GM23338 (cell line): ENCODE results near the gene TBC1D21. TPM values are rescaled to one million over a fixed set of nuclear protein-coding genes. Genes with fewer than 3 reads are reported as not detected.

Source experiments
- ATAC-seq: fragments of 200-7000 bp; cut with Tn5 transposase; 3 replicates; pipeline ENCODE4 v1.9.1; 2020
- DNase-seq: peaks from one replicate; pipeline ENCODE4 v3.0.0-alpha.2; 2015; ENCODE audit warnings: low spot score
- H2AFZ ChIP-seq: fragments of 200-600 bp; sonication (generic); 2 replicates; pipeline ENCODE4 v1.8.0; 2016; ENCODE audit warnings: antibody characterized with exemption, mild to moderate bottlenecking, moderate library complexity
- H3F3A ChIP-seq: fragments of 200-600 bp; sonication (generic); replicated peaks from 2 replicates; pipeline ENCODE4 v1.8.0; 2017; ENCODE audit warnings: antibody characterized with exemption, mixed run types, low read depth
- H3K27ac ChIP-seq: fragments of 200-600 bp; sonication (generic); 2 replicates; pipeline ENCODE4 v1.6.1; 2016; ENCODE audit warnings: low read depth
- H3K27me3 ChIP-seq: fragments of 200-600 bp; sonication (generic); 2 replicates; pipeline ENCODE4 v1.8.0; 2016; ENCODE audit warnings: mild to moderate bottlenecking, mixed run types, moderate library complexity; ENCODE audit not compliant: insufficient read depth
- H3K36me3 ChIP-seq: fragments of 200-600 bp; sonication (generic); 2 replicates; pipeline ENCODE4 v1.8.0; 2016; ENCODE audit warnings: mild to moderate bottlenecking; ENCODE audit not compliant: insufficient read depth
- H3K4me1 ChIP-seq: fragments of 200-600 bp; sonication (generic); 2 replicates; pipeline ENCODE4 v1.8.0; 2016; ENCODE audit warnings: mild to moderate bottlenecking, moderate library complexity; ENCODE audit not compliant: insufficient read depth
- H3K4me2 ChIP-seq: fragments of 200-600 bp; sonication (generic); 2 replicates; pipeline ENCODE4 v1.7.1; 2017; ENCODE audit warnings: mixed run types
- H3K4me3 ChIP-seq: fragments of 200-600 bp; sonication (generic); 2 replicates; pipeline ENCODE4 v1.6.1; 2016; ENCODE audit warnings: mixed run types
- H3K79me2 ChIP-seq: fragments of 200-600 bp; sonication (generic); replicated peaks from 2 replicates; pipeline ENCODE4 v1.8.0; 2017; ENCODE audit warnings: mild to moderate bottlenecking; ENCODE audit not compliant: insufficient read depth
- H3K9me2 ChIP-seq: fragments of 200-600 bp; sonication (generic); 2 replicates; pipeline ENCODE4 v1.8.0; 2017; ENCODE audit not compliant: insufficient read depth
- H4K20me1 ChIP-seq: fragments of 200-600 bp; sonication (generic); replicated peaks from 2 replicates; pipeline ENCODE4 v1.8.0; 2017; ENCODE audit warnings: mild to moderate bottlenecking; ENCODE audit not compliant: insufficient read depth
- H3K27ac Mint-ChIP-seq: 2 replicates; pipeline ENCODE4 v1.8.0; 2020; ENCODE audit warnings: inconsistent platforms, mild to moderate bottlenecking, moderate library complexity, mixed read lengths
- H3K27me3 Mint-ChIP-seq: 3 replicates; pipeline ENCODE4 v1.8.0; 2022; ENCODE audit warnings: low read depth, mild to moderate bottlenecking, moderate library complexity, mixed read lengths, inconsistent platforms; ENCODE audit not compliant: insufficient read depth, poor library complexity
- H3K36me3 Mint-ChIP-seq: 3 replicates; pipeline ENCODE4 v1.8.0; 2021; ENCODE audit warnings: low read depth, mild to moderate bottlenecking, inconsistent platforms, moderate library complexity, mixed read lengths
- H3K4me1 Mint-ChIP-seq: 3 replicates; pipeline ENCODE4 v1.8.0; 2020; ENCODE audit warnings: mild to moderate bottlenecking, inconsistent platforms, mixed read lengths
- H3K4me3 Mint-ChIP-seq: 3 replicates; pipeline ENCODE4 v1.8.0; 2021; ENCODE audit warnings: moderate library complexity, mild to moderate bottlenecking, inconsistent platforms, mixed read lengths
- H3K9me3 Mint-ChIP-seq: 3 replicates; pipeline ENCODE4 v1.8.0; 2020; ENCODE audit warnings: moderate library complexity, mild to moderate bottlenecking, inconsistent platforms, mixed read lengths
- CREB1 ChIP-seq: fragments of 250-450 bp; sonication (Bioruptor Pico); IDR thresholded peaks from 2 replicates; pipeline ENCODE4 v1.5.0; 2020; ENCODE audit warnings: low read depth, mild to moderate bottlenecking, moderate library complexity
- EZH2 ChIP-seq: fragments of 200-600 bp; sonication (generic); IDR thresholded peaks from one replicate; pipeline ENCODE4 v1.8.0; 2017; ENCODE audit warnings: antibody characterized with exemption, mild to moderate bottlenecking, low read depth; ENCODE audit not compliant: unreplicated experiment
- EZH2phosphoT487 ChIP-seq: fragments of 200-600 bp; sonication (generic); IDR thresholded peaks from one replicate; pipeline ENCODE4 v1.8.1; 2018; ENCODE audit warnings: antibody characterized with exemption; ENCODE audit not compliant: unreplicated experiment
- JUNB ChIP-seq: IDR thresholded peaks from one replicate; pipeline ENCODE4 v1.6.1; 2016; ENCODE audit warnings: antibody characterized with exemption; ENCODE audit not compliant: unreplicated experiment
- NANOG ChIP-seq: IDR thresholded peaks from 2 replicates; pipeline ENCODE4 v1.6.1; 2016; ENCODE audit warnings: antibody characterized with exemption, borderline replicate concordance
- POLR2AphosphoS5 ChIP-seq: IDR thresholded peaks from 2 replicates; pipeline ENCODE4 v1.6.1; 2016; ENCODE audit warnings: antibody characterized with exemption, low read depth
- STAT1 ChIP-seq: IDR thresholded peaks from one replicate; pipeline ENCODE4 v1.6.1; 2016; ENCODE audit warnings: antibody characterized with exemption; ENCODE audit not compliant: unreplicated experiment
- ZNF331 ChIP-seq: fragments of 250-450 bp; sonication (Bioruptor Pico); IDR thresholded peaks from 2 replicates; pipeline ENCODE4 v1.5.0; 2020; ENCODE audit warnings: low read depth, mild to moderate bottlenecking, moderate library complexity
- polyA plus RNA-seq: library from polyadenylated mRNA; unstranded; fragments of >200 nt; fragmentation: Nextera tagmentation; extraction: Ambion mirVana; gene quantifications from 2 replicates; pipeline ENCODE4 v1.2.1, GENCODE V29; 2016
- total RNA-seq: library from RNA; depleted of rRNA; stranded (reverse); fragments of >200 nt; shearing (Covaris generic); gene quantifications from 2 replicates; pipeline ENCODE4 v1.2.3, GENCODE V29; 2014
- TF ChIP-seq, protein P1 (sequence below): IDR thresholded peaks from one replicate; pipeline ENCODE4 v1.6.1; 2018; ENCODE audit warnings: antibody characterized with exemption; ENCODE audit not compliant: unreplicated experiment
- TF ChIP-seq, protein P2 (sequence below): IDR thresholded peaks from 2 replicates; pipeline ENCODE4 v1.6.1; 2016; ENCODE audit warnings: antibody characterized with exemption
- TF ChIP-seq, protein P3 (sequence below), 2 experiments: fragments of 200-600 bp in 1 of 2; sonication (generic) in 1 of 2; conservative IDR thresholded peaks; 2 replicates each; pipeline versions ENCODE4 v1.5.1 to v1.6.1; 2016 to 2017; ENCODE audit warnings: antibody characterized with exemption in 2 of 2, low read depth in 2 of 2, mild to moderate bottlenecking in 2 of 2, moderate library complexity in 1 of 2

TBC1D21 gene
- total and polyA plus RNA-seq, 2 experiments from 2014 or later = not detected

DNA sequence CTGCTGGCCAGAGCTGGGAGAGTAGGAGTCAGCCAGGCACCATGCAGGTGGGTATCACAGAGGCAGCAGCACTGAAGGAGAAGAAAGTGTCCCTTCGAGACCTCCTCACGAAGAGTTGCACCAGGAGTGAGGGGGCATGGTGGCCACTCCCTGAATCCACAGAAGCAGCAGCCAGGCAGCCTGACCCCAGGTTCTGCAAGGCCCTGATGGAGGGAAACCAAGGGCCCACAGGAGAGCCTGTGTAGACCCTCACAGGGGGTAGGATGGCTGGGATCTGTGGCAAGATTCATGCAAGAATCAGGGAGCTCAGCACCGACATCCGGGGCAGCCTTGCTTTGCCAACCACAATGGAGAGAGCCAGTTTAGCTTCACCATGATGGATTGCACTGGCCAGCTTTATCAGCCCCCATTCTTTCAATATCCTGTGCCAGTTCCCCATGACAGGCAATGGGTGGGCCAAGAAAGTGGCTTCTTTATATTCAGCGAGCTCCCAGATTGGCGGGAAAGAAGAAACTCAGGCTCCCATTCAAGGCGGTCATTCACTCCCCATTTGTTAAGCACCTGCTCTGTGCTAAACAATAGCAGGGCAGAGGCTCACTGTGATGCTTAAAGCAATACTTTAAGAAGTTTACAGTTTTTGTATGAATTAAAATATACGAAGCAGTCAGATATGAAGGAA is 33.5 kb upstream of the TBC1D21 start:
- H3K27me3 Mint-ChIP-seq = peaks cover 10% of the 10 kb centered on the region
- Histone ChIP-seq H3K27me3 (no peaks in the 10 kb centered on the region), H3K36me3 (no peaks in the 10 kb centered on the region), H4K20me1 (no peaks in the 10 kb centered on the region), H3K79me2 (no peaks in the 10 kb centered on the region), H3K27ac (no peak overlapping the region), H3K9me2 (no peaks in the 10 kb centered on the region), H2AFZ (no peak overlapping the region), H3K4me2 (no peak overlapping the region), H3K4me1 (peaks cover 12% of the 10 kb centered on the region; the same call in 1 of the 2 replicates), H3F3A (no peaks in the 10 kb centered on the region), H3K4me3 (no peak overlapping the region)
- no peak overlapping the region for H3K27ac Mint-ChIP-seq
- ATAC-seq (no peak), DNase-seq (no peak)
- H3K4me1 Mint-ChIP-seq = peaks cover 21% of the 10 kb centered on the region
- H3K9me3 Mint-ChIP-seq = peaks cover 3% of the 10 kb centered on the region; the same call in 1 of the 3 replicates
- no peak overlapping the region for H3K4me3 Mint-ChIP-seq
- TF ChIP-seq EZH2 (no peak), JUNB (no peak), NANOG (no peak), EZH2phosphoT487 (no peak), ZNF331 (CRISPR knock-in tag) (no peak), STAT1 (no peak)
- TF ChIP-seq, protein P1, sequence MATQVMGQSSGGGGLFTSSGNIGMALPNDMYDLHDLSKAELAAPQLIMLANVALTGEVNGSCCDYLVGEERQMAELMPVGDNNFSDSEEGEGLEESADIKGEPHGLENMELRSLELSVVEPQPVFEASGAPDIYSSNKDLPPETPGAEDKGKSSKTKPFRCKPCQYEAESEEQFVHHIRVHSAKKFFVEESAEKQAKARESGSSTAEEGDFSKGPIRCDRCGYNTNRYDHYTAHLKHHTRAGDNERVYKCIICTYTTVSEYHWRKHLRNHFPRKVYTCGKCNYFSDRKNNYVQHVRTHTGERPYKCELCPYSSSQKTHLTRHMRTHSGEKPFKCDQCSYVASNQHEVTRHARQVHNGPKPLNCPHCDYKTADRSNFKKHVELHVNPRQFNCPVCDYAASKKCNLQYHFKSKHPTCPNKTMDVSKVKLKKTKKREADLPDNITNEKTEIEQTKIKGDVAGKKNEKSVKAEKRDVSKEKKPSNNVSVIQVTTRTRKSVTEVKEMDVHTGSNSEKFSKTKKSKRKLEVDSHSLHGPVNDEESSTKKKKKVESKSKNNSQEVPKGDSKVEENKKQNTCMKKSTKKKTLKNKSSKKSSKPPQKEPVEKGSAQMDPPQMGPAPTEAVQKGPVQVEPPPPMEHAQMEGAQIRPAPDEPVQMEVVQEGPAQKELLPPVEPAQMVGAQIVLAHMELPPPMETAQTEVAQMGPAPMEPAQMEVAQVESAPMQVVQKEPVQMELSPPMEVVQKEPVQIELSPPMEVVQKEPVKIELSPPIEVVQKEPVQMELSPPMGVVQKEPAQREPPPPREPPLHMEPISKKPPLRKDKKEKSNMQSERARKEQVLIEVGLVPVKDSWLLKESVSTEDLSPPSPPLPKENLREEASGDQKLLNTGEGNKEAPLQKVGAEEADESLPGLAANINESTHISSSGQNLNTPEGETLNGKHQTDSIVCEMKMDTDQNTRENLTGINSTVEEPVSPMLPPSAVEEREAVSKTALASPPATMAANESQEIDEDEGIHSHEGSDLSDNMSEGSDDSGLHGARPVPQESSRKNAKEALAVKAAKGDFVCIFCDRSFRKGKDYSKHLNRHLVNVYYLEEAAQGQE = no peak
- TF ChIP-seq, protein P2, sequence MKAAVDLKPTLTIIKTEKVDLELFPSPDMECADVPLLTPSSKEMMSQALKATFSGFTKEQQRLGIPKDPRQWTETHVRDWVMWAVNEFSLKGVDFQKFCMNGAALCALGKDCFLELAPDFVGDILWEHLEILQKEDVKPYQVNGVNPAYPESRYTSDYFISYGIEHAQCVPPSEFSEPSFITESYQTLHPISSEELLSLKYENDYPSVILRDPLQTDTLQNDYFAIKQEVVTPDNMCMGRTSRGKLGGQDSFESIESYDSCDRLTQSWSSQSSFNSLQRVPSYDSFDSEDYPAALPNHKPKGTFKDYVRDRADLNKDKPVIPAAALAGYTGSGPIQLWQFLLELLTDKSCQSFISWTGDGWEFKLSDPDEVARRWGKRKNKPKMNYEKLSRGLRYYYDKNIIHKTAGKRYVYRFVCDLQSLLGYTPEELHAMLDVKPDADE = no peak
- no peaks in the 10 kb centered on the region for H3K36me3 Mint-ChIP-seq

DNA sequence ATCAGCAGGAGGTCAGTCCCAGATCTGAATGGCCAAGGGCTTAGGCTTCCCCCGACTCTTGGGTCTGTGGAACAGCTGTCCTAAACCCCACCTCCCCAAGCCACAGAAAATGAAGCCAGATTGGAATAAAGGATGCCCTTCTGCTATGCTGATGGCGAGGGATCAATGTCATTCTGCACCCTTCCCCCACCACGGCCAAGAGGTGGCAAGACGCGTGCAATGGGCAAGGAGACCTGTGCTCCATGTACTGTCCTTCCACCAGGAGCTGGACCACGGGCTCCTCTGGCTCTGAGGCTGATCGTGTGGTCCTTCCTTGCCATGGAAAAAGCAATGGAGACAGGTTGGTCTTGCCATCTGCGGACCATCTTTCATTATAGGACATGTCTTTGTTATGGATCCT is 32.6 kb upstream of the TBC1D21 start:
- Histone ChIP-seq H3K9me2 (no peaks in the 10 kb centered on the region), H3K27me3 (no peaks in the 10 kb centered on the region), H3K4me3 (no peak overlapping the region), H3K4me2 (no peak overlapping the region), H3K4me1 (peaks cover 13% of the 10 kb centered on the region; the same call in 1 of the 2 replicates), H3K27ac (no peak overlapping the region), H3F3A (no peaks in the 10 kb centered on the region), H4K20me1 (no peaks in the 10 kb centered on the region), H2AFZ (no peak overlapping the region), H3K36me3 (no peaks in the 10 kb centered on the region), H3K79me2 (no peaks in the 10 kb centered on the region)
- DNase-seq = no peak
- no peak overlapping the region for H3K4me3 Mint-ChIP-seq
- H3K4me1 Mint-ChIP-seq = peaks cover 21% of the 10 kb centered on the region
- no peak overlapping the region for H3K27ac Mint-ChIP-seq
- H3K27me3 Mint-ChIP-seq = peaks cover 2% of the 10 kb centered on the region
- no peaks in the 10 kb centered on the region for H3K36me3 Mint-ChIP-seq
- no peak for ATAC-seq
- H3K9me3 Mint-ChIP-seq = peaks cover 3% of the 10 kb centered on the region; the same call in 1 of the 3 replicates
- TF ChIP-seq, protein P3, sequence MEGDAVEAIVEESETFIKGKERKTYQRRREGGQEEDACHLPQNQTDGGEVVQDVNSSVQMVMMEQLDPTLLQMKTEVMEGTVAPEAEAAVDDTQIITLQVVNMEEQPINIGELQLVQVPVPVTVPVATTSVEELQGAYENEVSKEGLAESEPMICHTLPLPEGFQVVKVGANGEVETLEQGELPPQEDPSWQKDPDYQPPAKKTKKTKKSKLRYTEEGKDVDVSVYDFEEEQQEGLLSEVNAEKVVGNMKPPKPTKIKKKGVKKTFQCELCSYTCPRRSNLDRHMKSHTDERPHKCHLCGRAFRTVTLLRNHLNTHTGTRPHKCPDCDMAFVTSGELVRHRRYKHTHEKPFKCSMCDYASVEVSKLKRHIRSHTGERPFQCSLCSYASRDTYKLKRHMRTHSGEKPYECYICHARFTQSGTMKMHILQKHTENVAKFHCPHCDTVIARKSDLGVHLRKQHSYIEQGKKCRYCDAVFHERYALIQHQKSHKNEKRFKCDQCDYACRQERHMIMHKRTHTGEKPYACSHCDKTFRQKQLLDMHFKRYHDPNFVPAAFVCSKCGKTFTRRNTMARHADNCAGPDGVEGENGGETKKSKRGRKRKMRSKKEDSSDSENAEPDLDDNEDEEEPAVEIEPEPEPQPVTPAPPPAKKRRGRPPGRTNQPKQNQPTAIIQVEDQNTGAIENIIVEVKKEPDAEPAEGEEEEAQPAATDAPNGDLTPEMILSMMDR (conservative IDR thresholded peaks at IDR 0.05; ENCODE audit: low read depth in 2 of 2) = no peak
- TF ChIP-seq JUNB (no peak), CREB1 (CRISPR knock-in tag) (no peak), ZNF331 (CRISPR knock-in tag) (no peak), POLR2AphosphoS5 (no peak)
- TF ChIP-seq, protein P2 = no peak
